Activated effector memory CD4-positive, alpha-beta T cell treated with Interleukin-2 at 50 U/mL for 16 hours (primary cell): ENCODE measurements around the gene EFNA1.
"Not testable (repeated sequence)": the region's sequence is repeated elsewhere in the genome, so short reads cannot be mapped to it uniquely, and the experiment has no call there.

Experiments
- DNase-seq: peaks from one replicate; pipeline ENCODE4 v3.0.0-alpha.2; 2020

The EFNA1 gene

GRCh38 chr1:155093911-155094621 is 33.6 kb upstream of the EFNA1 start:
- DNase-seq = no peak

- DNase-seq = no peak
Observed at GRCh38 chr1:155094622-155094948, 33.1 kb upstream of the EFNA1 start.

- no peak for DNase-seq
Observed at GRCh38 chr1:155099331-155099730, 28.3 kb upstream of the EFNA1 start.

- no peak for DNase-seq
Observed at GRCh38 chr1:155103325-155103724, 24.4 kb upstream of the EFNA1 start.

GRCh38 chr1:155104605-155105534 is 22.8 kb upstream of the EFNA1 start:
- DNase-seq = no peak

- no peak for DNase-seq
Observed at GRCh38 chr1:155105604-155106011, 22.1 kb upstream of the EFNA1 start.

GRCh38 chr1:155106862-155107261 is 20.8 kb upstream of the EFNA1 start:
- DNase-seq = no peak

GRCh38 chr1:155107309-155108264 is 20.1 kb upstream of the EFNA1 start:
- no peak for DNase-seq

- DNase-seq = no peak
Observed at GRCh38 chr1:155108296-155108695, 19.4 kb upstream of the EFNA1 start.

GRCh38 chr1:155110381-155110780 is 17.3 kb upstream of the EFNA1 start:
- DNase-seq = no peak

GRCh38 chr1:155110826-155111225 is 16.9 kb upstream of the EFNA1 start:
- no peak for DNase-seq

- no peak for DNase-seq
Observed at GRCh38 chr1:155113450-155113980, 14.2 kb upstream of the EFNA1 start.

- no peak for DNase-seq
Observed at GRCh38 chr1:155116113-155116764, 11.4 kb upstream of the EFNA1 start.

- DNase-seq = no peak
Observed at GRCh38 chr1:155117610-155118009, 10.1 kb upstream of the EFNA1 start.

GRCh38 chr1:155118090-155118489 is 9.6 kb upstream of the EFNA1 start:
- not testable (repeated sequence) for DNase-seq

GRCh38 chr1:155120253-155120652 is 7.4 kb upstream of the EFNA1 start:
- DNase-seq = no peak

GRCh38 chr1:155121249-155121648 is 6.4 kb upstream of the EFNA1 start:
- DNase-seq = no peak

GRCh38 chr1:155122308-155122707 is 5.4 kb upstream of the EFNA1 start:
- no peak for DNase-seq

GRCh38 chr1:155123801-155124200 is 3.9 kb upstream of the EFNA1 start:
- DNase-seq = no peak

- DNase-seq = no peak
Observed at GRCh38 chr1:155124503-155125463, 2.9 kb upstream of the EFNA1 start.

- DNase-seq = no peak
Observed at GRCh38 chr1:155125511-155125945, 2.1 kb upstream of the EFNA1 start.
